ENCODE measurements around the gene CEP350.

The CEP350 gene

GRCh38 chr1:180116964-180117763 lies 162.6 kb downstream of the CEP350 start:
- H3K36me3 Mint-ChIP-seq (ENCODE audit: low read depth): peaks cover 19% of the 10 kb centered on the region
- H3K9me3 Mint-ChIP-seq: no peaks in the 10 kb centered on the region
- peaks cover 5% of the 10 kb centered on the region for H3K4me1 Mint-ChIP-seq
- no peak overlapping the region for H3K4me3 Mint-ChIP-seq
- no peak overlapping the region for H3K27ac Mint-ChIP-seq
- peaks cover 3% of the 10 kb centered on the region for H3K27me3 Mint-ChIP-seq (ENCODE audit: low read depth, poor library complexity)
- no peak for TF ChIP-seq CTCF (IDR thresholded peaks at IDR 0.05)
- DNase-seq: no peak

DNA sequence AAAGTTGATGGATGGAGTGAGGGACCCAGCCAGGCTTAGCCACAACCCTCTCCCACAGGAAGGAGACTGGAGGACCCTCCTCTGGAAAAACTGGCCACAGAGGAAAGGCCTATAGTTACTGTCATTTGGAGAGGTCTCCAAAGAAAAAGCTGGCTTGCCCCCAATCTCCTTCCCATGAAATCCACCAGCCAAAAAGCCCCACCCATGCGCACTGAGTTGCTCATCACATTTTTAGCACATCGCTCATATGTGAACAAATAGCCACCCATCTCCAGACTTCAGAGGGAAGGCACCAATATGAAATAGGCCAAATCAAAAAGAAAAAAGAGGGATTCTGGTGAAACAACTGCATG lies 163.1 kb downstream of the CEP350 start:
- Mint-ChIP-seq H3K9me3 (no peaks in the 10 kb centered on the region), H3K27me3 (ENCODE audit: low read depth, poor library complexity) (peaks cover 3% of the 10 kb centered on the region), H3K4me3 (no peak overlapping the region), H3K4me1 (peaks cover 5% of the 10 kb centered on the region), H3K27ac (no peak overlapping the region), H3K36me3 (ENCODE audit: low read depth) (peaks cover 14% of the 10 kb centered on the region)
- DNase-seq: no peak
- TF ChIP-seq CTCF (IDR thresholded peaks at IDR 0.05): no peak

DNA sequence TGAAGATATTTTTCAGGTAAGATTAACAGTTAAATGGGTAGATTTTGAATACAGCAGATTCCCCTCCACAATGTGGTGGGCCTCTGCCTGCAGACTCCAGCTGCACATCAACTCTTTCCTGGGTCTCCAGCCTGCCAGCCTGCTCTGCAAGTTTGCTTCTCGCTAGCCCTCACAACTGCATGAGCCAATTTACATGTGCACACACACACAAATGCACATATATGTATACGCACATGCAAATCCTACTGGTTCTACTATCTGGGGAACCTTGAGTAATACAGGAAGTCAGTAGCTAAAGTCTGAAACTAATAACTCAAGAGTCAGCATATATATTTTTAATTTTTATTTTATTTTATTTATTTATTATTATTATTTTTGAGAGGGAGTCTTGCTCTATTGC lies 165.2 kb downstream of the CEP350 start:
- no peak for DNase-seq
- Mint-ChIP-seq H3K27ac (no peak overlapping the region), H3K27me3 (ENCODE audit: low read depth, poor library complexity) (peaks cover 3% of the 10 kb centered on the region), H3K4me3 (no peak overlapping the region), H3K4me1 (peaks cover 5% of the 10 kb centered on the region), H3K36me3 (ENCODE audit: low read depth) (peaks cover 7% of the 10 kb centered on the region), H3K9me3 (peaks cover 6% of the 10 kb centered on the region)
- no peak for TF ChIP-seq CTCF (IDR thresholded peaks at IDR 0.05)

DNA sequence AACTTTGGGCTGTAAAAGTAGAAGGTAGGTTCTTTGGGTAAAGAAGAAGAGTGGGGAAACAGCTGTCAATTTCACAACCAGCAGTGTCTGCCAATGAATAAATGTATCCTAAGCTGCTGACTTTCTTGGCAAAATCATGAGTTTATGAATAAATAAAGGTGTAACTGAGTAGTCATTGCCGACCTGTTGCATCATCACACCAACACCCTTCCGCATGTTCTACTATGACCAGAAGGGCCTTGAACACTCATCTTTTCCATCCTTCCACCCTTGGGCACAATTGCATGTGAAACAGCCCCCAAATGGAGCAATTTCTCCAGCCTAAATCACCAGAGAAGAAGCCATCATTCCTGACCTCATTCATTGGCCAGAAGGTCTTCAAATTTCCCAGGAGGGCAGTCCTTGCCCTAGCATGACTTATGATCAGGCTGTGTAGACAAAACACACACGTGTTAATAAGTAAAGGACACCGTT lies 168.9 kb downstream of the CEP350 start:
- no peak for TF ChIP-seq CTCF (IDR thresholded peaks at IDR 0.05)
- H3K4me1 Mint-ChIP-seq: no peaks in the 10 kb centered on the region
- H3K27ac Mint-ChIP-seq: no peak overlapping the region
- no peaks in the 10 kb centered on the region for H3K36me3 Mint-ChIP-seq (ENCODE audit: low read depth)
- H3K9me3 Mint-ChIP-seq: peaks cover 10% of the 10 kb centered on the region
- H3K27me3 Mint-ChIP-seq (ENCODE audit: low read depth, poor library complexity): peaks cover 6% of the 10 kb centered on the region
- H3K4me3 Mint-ChIP-seq: no peak overlapping the region
- no peak for DNase-seq

DNA sequence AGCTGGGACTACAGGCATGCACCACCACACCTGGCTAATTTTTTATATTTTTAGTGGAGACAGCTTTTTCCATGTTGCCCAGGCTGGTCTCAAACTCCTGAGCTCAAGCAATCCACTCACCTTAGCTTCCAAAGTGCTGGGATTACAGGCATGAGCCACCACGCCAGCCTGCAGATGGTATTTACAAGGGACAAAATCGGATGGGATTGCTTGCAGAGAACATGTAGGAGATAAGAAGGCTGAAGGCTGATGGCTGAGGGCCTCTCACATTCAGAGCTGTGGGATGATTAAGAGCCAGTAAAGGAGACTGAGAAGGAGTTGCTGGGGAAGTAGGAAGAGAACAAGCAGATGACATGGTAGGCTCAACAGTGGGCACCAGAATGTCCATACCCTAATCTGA lies 176.0 kb downstream of the CEP350 start:
- H3K36me3 Mint-ChIP-seq (ENCODE audit: low read depth): no peaks in the 10 kb centered on the region
- DNase-seq: no peak
- H3K4me3 Mint-ChIP-seq: no peak overlapping the region
- peaks cover 15% of the 10 kb centered on the region for H3K27me3 Mint-ChIP-seq (ENCODE audit: low read depth, poor library complexity)
- no peak for TF ChIP-seq CTCF (IDR thresholded peaks at IDR 0.05)
- H3K9me3 Mint-ChIP-seq: peaks cover 3% of the 10 kb centered on the region
- no peak overlapping the region for H3K27ac Mint-ChIP-seq
- peaks cover 4% of the 10 kb centered on the region for H3K4me1 Mint-ChIP-seq

DNA sequence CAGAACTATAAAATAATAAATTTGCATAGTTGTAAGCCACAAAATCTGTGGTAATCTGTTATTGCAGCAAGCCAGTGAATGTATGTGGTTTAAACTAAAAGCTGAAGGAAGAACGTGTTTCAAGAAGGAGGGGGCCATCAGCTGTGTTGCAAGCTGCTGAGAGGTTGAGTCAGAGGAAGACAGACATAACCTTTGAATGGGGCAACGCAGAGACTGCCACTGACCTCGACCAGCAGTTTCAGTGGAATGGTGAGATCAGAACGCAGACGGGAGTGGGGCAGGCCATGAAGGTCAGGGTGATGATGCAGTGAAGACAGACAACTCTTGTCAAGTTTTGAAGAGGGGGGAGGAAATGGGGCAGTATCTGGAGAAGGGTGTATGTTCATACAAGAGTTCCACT lies 176.9 kb downstream of the CEP350 start:
- no peak for TF ChIP-seq CTCF (IDR thresholded peaks at IDR 0.05)
- Mint-ChIP-seq H3K27me3 (ENCODE audit: low read depth, poor library complexity) (peaks cover 14% of the 10 kb centered on the region), H3K36me3 (ENCODE audit: low read depth) (no peaks in the 10 kb centered on the region), H3K4me3 (no peak overlapping the region), H3K9me3 (peaks cover 8% of the 10 kb centered on the region), H3K4me1 (peaks cover 4% of the 10 kb centered on the region), H3K27ac (no peak overlapping the region)
- no peak for DNase-seq

Measured in nephron progenitor cell (in vitro differentiated cells).